HG02623 (cell line): Measurements from ENCODE around the gene DPH1.
"Not testable (repeated sequence)": the region's sequence is repeated elsewhere in the genome, so short reads cannot be mapped to it uniquely, and the experiment has no call there.

Experiments used
- ATAC-seq: cut with Tn5 transposase; IDR thresholded peaks from one replicate; pipeline ENCODE4 v1.9.1; 2021; ENCODE audit warnings: moderate library complexity; ENCODE audit not compliant: unreplicated experiment

DPH1 gene

DNA sequence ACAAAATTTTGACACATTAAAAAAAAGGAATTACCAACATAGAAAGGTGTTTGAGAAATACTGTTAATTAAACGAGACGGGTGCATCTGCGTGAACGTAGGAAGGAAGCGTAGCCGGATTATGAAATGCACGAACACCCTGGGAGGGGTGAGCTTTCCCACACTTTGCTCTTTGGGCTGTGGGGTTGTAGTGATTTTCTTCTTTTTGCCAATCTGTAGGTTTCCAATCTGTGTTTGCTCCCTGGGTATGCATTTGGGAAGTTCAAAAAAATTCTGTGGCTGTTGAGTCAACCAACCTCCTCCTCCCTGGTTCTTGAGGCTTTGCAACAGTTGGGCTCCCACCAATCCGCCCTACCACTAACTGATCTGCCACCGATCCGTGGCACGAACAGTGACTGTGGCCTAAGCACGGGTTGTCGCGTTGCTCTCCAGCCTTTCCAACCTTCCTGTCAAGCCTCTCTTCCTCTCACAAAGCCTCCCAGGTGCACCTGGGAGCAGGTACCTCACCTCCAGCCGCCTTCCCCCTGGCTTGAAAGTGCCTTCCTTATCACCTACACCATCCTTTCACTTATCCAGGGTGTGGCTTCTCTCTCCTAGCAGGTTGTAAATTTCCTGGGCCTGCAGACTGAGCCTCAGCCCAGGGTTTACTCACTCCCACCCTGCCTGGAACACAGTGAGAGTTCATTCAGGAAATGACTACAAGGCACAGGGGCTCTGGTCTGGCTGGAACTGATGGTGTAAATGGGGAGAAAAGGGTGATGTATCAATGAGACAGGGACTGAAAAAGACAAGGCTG lies 21.4 kb upstream of the DPH1 start:
- ATAC-seq = no peak

DNA sequence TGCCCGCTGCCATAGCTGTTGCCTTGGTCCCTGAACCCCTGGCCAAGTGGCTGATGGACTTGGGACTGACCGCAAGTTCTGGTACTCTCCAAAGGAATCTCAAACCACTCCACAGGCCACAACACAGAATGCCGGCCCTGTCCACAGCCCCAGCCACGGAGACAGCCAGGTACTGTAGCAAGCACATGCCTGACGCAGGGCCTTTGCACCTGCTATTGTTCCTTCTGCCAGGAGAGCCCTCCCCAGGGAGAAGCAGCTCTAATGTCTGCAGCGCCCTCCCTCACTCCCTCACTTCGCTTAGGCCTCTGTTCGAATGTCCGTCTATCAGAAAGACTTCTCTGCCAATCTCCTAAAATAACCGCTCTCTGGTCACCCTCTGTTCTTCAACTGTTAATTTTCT lies 20.2 kb upstream of the DPH1 start:
- ATAC-seq = no peak

DNA sequence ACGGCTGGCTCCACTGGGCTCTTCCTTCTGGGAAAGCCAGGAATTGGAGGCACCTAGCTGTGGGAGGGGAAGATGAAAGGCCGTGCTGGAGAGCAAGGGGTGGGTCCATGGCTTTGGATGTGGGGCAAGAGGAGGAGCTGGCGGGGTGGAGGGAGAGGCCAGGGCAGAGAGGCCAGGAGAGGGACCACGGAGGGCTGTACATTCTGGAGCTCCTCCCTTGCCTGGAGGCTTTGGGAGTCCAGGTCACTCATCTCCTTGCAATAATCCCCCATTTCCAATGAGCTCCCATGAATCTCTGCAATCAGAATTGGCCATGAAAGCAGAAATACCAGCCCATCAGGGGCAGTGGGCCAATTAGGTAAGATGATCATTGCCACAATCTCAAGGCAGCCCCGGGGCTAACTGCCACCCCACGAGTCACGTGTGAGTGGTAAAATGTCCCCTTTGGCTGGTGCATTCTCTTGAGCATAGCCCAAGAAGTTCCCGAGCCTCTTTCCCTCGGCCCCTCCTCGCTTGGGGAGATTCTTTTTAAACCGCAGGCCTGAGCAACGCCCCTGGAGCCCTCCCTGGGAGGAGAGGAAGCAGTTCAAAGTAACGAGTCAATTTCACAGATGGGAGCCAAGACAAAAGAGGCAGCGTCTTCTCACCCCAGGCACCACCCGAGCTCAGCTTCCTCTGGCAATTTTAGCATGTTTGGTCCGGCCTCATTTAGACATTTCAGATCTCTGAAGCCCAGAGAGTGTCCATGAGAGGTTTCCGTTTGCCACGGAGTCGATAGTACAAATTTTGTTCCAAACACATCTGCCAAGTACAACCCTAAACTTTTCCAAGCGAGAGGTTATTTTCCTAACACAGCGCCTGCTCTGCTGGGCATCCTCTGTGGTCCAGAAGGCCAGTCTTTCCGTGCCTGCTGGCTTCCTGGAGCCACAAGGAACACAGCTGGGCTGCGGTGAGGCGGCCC lies 18.3 kb upstream of the DPH1 start:
- ATAC-seq = no peak

DNA sequence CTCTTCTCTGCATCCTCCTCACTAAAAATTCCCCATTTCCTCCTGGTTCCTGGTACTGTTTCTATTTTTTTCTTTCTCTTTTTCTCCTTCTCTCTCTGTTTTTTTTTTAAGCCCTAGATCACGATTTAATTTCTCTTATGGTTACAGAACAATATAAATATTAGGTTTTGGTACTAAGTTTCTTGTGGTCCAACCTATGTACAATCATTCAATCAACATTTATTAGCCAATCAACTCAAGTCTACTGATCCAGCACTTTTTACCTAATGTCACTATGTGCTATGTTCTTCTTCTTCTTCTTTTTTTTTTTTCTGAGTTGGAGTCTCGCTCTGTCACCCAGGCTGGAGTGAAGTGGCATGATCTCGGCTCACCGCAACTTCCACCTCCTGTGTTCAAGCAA lies 17.5 kb upstream of the DPH1 start:
- ATAC-seq = no peak

DNA sequence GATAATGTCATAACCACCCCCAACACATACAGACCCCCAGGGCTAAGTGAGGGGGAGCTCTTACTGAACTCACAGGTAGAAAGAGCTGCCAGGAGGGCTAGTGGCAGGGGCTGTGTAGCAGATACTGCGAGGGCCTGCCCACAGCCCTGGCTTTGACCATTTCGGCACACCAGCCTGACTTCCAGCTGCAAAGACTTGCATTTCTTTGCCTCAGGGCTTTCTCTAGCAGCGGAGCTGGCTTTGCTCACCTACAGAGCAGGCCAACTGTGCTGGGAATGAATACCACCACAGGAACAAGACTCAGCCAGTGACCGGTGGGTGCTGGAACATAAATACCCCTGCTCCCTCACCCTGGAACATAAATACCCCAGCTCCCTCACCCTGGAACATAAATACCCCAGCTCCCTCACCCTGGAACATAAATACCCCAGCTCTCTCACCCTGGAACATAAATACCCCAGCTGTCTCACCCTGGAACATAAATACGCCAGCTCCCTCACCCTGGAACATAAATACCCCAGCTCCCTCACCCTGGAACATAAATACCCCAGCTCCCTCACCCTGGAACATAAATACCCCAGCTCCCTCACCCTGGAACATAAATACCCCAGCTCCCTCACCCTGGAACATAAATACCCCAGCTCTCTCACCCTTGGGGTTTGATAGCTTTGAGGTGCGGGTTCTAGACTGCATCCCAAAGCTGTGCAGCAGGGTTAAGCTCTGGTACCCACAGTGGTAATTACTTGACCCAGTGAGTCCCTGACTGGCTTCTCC lies 16.5 kb upstream of the DPH1 start:
- not testable (repeated sequence) for ATAC-seq

DNA sequence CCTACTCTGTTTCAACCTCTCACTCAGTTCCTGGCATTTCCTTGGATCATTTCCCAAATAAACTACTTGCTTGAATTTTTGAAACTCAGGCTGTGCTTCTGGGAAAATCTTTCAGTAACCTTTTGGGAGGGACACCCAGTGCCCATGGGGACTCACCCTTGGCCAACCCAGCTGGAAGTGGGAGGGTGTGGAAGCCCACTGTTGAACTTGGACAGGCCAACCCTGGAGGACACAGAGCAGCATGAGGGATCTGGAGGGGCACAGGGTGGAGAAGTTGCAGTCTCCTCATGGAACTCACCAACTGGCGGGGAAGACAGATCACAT lies 16.0 kb upstream of the DPH1 start:
- no peak for ATAC-seq

DNA sequence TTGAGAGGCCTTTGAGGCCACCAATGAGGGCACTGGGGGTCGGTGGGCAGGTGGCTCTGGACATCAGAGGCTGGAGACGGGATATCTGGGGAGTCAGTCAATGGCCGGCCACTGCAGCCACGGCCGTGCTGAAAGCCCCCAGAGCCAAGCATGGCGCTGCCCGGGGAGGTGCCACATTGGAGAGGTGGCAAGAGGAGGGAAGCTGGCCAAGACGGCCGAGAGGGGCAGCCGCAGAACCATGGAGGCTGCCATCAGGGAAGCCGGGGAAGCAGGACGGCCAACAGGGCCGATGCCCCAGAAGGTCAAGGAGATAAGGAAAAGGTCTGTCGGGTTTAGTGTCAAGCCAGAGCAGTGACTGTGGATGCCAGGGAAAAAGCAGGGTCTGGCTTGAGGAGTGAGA lies 14.6 kb upstream of the DPH1 start:
- ATAC-seq = no peak

DNA sequence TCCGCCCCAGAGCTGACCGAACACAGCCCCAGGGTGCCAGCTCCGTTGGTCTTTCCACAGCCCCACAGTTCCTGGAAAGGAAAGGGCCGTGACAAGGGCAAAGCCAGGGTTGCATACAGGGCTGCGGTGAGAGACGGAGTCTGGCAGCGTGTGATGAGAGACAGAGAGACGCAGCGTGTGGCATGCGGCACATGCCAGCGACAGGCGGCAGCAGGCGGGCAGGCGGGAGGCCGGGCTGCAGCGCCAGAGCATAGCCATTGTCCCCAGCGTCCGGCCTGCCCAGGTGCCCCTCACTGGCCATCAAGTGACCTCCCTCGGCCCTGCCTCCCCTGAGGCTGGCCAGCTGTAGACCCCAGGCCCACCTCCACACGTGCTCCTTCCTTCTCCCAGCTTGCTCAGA lies 13.5 kb upstream of the DPH1 start:
- no peak for ATAC-seq

DNA sequence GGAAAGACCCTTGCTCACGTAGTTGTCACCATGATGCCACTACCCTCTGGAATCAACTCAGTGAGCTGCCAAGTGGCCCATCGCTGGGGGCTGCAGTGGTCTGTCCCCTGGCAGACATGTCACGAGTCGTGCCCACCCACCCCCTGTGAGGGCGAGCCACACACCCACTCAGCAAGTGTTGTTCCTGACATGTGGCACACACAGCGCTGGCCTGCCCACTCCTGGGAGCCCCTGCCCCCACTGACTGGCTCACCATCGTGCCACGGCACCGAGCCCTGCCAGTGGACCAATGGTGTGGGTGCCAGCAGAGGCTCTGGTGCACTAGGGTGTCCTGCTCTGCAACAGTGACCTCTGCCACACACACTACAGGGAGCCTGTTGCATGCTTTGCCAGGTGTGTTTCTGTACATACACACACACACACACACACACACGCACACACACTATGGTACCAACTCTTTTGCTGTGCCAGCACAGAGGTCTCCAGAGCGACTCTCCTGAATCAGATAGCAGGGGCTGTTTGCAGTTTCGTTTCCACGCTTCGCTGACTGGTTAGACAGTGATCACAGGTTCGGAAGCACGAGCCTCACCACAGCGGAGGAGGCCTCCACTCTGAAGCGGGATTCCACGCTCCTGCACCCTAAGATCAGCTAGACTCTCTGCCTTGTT lies 12.5 kb upstream of the DPH1 start:
- ATAC-seq = no peak

DNA sequence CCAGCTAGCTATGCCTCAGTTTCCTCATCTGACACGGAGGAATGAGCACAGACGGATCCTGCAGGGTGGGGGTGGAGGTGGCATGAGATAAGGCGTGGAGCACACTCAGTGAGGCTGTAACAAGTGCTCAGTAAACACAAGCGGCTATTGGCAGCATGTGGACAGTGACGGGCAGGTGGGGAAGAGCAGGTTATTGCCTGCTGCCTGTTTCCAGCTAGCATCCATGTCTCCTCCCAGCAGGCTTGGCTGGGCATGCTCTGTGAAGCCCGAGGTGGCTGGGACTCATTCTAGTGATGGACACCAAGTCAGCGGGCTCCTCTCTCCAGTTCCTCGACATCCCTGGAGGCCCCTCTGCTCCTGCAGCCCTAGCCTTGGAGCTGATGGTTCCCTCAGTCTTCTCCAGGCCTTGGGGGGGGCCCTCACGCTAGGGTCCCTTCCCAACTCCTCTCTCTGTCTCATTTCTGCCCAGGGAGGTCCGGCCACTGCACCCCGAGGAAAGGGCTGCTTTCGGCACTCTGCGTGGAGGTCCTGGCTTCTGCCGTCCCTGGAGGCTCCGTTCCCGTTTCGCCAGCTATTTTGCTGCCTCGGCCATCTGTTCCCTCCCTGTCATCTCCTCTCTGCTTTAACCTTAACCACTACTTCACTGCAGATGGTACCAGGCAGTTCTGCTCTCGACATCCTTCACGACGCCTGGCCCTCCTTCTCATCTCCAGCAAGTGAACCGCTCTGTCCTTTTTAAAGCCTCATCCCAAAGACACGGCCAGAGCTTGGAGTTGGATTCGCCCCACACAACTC lies 11.0 kb upstream of the DPH1 start:
- ATAC-seq = no peak

DNA sequence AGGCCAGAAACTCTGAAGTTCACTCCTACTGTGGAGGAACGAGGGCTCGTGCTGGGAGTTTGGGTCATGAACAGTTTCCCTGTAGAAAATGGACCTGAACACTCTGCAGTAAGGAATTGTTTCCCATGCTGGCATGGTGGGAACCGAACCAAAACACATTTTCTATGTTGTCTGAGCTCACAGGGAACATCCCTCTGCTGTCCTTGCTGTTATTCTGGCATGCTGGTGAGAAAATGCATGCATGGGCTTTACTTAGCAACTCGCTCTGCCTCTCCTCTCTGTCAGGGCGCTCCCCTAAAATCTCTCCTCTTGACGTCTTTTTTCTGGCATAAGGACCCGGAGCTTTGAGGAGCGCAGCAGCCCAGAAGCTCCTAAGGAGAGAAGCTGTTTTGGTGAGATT lies 10.2 kb upstream of the DPH1 start:
- no peak for ATAC-seq

DNA sequence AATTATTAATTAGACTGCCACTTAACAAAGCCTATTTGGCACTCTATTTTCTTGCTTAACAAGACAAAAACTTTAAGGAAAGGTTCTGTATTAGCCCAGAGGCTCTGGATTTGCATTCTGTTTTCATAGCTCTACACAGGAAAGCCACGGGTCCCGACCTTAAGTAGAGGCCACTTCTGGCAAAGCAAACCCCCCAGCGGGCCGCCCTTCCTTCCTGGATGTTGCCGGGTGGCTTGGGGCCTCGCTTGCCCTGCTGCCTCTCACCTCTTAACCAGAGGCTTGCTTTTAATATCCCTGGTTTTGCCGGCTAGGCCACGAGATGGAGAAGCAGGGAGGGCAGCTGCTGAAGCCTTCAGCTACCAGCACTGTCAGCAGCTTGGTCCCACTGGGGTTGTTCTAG lies 9.2 kb upstream of the DPH1 start:
- no peak for ATAC-seq

DNA sequence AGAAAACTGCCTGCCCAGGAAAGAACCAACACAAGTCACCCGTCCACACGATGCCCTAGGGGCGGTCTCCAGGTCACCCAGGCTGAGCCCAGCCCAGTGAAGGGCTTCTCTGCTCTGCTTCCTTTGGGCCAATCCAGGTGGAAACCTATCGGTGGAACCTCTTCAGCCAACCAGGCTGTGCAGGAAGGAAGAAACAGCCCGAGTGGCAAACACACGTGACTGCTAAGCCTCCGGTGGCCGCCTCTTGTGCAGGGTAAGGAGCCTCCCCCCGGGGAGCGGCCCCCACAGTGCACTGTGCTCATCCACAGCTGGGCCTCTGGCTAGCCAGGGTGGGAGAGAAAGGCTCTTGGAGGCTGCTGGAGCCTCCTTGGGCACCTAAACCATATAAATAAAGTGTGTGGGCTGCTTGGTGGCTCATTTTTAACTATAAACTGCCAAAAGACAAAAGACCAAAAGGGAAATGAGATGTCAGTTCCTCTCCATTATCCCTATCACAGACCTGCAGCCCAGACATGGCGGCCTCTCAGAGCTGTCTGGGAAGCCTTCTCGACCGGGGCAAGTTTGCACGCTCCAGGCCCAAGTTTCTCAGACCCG lies 7.2 kb upstream of the DPH1 start:
- no peak for ATAC-seq

DNA sequence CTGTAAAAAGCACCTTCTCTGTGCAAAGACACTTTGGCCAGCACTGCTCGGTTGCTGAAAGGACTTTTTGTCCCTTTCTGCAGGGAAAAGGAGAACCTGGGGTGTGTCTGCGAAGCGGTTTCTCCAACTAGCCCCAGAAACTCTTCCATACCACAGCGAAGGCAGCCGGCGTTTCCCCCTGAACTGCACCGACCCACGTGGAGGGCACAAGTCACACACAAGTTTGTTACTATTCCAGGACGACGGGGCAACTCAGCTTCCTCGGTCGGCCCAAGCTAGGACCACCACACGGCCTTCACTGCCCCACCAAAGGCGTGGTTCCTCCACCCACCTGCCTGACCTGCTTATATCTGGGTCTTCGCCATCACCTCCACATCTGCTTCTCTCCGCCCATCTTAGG lies 6.7 kb upstream of the DPH1 start:
- ATAC-seq = no peak

DNA sequence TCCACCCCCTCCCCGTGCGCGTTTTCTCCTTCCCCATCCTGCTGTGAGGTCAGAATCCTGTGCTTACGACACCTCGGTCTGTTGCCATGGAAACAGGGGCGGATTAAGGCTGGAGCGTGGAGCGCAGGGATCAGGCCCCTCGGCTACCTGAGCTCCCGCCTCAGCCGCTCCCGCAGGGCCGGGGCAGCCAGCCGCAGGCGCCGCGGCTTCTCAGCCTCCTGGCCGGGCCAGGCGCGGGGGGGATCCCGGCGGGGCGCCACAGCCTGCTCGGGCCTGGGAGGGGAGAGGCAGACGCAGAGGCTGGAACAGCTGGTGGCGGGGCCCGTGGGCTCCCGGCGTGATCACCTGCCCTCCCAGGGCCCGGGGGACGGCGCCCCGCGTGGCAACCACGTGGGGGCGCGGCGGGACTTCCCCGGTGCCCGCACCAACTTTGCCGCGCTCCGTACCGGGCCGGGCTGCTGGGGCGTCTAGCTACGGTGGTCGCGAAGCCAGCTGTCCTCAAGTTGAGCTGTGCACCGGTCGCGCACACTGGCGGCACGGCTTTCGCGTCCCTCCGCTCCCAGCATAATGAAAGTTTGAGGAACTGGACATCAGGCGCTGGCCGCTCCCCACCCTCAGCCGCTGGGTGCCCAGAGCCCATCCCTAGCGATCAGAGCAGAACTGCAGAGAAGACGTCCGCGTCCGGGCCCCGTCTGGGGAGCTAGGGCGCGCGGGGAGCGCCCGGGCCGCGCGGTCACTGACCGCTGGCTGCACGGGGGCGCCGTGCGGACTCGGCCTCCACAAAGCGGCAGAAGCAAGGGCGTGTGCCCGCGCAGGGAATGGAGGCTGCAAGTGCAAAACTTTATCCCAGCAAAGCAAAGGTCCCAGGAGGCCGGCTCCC lies 6.0 kb upstream of the DPH1 start:
- ATAC-seq = no peak

DNA sequence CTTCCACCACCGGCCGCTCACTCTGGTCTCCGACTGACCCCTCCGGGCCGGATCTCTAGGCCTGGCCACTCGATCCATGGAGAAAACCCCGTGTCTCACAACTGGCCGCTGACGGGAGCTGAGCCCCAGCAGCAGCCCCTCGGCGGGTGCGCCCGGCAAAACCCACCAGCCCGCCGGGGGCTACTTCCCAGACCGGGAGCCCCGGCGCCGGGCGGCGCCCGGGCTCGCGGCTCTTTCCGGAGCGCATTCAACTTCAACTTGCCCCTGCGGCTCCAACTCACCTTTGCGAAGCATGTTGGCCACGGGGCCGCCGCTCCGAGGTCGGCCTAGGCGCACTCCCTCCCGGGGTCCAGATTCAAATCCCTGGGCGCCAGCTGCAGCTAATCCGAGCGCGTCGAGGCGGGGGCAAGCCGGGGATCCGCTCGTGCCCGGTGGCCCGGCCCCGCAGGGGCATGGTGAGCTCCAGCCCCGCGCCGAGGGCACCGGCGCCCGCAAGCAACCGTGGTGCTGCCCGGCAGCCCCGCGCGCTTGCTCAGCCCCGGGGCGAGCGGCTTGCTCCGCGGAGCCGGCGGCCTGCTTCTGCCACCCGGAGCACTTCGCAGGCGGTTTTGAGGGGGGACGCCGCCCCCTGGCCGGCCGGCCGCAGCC lies 5.3 kb upstream of the DPH1 start:
- ATAC-seq = no peak

DNA sequence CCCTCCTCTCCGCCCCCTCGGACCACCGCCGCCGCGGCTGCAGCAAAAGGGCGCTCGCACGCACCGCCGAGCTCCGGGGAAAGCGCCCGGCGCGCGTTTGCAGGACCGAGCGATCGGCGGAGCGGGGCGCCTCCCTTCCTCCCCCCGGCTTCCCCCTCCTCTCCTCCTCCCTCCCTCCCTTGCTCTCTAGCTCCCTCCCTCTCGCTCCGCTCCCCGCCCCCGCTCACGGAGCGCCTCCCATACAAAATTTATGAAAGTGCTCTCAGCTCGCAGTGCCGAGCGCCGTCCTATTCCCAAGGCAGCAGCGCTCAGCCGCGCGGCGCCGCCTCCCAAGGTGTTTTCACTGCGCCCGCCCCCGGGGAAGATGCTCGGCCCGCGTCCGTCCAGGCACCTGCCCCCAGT lies 4.7 kb upstream of the DPH1 start, which contains the start of gene RTN4RL1:
TSS of gene RTN4RL1 (minus strand) at position 115 of the 402 bp plus-strand sequence. CDS start 469 bp downstream, outside the sequence.
- no peak for ATAC-seq

DNA sequence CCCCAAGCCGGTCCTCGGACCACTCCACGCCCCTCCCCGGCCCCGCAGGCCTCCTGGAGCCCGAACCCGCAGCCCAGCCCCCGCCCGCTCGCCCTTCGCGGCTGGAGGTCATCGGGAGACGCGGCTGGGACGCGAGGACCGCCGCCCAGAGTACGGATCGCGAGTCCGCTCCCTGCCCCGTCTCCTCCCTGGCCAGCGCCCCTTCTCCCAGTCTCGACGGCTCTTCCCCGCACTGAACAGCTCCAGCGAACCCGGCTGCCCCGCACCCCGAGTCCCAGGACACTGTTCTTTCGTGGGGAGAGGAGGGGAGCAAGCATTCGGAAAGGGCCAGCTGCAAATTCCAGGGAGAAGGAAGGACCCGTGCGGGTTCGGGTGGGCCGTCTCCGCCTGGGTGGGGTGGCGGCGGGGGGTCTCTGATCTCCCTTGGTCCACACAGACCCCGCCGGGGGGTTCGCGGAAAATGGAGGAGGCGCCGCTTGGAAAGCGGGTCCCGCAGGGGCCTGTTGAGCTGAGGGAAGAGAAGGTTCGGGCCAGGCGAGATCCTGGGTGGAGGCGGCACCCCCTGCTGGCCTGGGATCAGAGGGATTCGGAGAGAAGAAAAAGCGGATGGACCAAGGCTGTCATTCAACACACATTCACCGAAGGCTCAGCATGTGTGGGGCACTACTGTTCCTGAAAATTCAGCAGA lies 4.2 kb upstream of the DPH1 start:
- ATAC-seq = no peak
